Measurements from ENCODE around the gene CTBP2. TPM values are rescaled to one million over a fixed set of nuclear protein-coding genes. Genes with fewer than 3 reads are reported as not detected.

Gene CTBP2
- total and polyA plus RNA-seq, 4 donors: 32.4 to 85.7 (median 68.7) TPM

DNA sequence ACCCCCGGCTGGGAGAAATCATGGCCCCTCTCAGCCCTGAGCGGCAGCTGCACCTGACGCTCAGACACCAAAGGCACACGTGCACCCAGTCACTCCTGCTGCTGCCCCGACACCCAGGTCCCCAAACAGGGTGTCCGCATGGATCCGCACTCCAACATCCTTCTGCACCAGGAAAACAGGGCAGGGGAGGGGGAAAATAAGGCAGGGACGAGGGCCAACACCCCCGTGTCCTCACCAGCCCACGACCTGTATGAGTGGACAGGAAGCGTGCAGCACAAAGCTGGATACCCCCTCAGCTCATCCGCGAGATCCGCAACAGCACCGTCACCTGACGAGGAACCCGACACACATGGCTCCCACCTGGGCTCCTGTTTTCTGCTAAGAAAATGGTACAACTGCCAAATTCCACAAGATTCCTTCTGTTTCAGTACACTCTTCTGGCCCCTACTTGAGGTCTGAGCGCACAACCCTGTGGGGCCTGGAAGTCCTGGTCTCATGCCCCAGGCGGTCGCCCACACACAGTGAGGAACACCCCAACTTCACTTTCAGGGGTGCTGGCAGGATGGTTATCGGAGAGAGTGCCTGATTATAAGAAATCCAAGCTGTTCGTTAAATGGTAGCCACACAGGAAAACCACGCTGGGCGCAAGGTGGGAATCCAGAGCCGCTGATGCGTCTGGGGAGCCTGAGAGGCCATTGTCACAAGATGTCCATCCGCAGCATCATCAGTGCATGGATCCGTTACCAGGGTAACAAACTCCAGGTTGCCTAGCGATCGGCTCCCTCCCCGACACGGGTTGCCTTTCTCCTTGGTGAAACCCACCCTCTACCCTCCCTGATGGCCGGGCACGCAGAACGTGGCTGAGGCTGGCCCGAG lies 154.8 kb downstream of the CTBP2 start:
- Histone ChIP-seq H3K4me1 (ENCODE audit: control insufficient read depth in 1 of 2, insufficient read depth in 2 of 2, low read length in 2 of 2) (peaks cover 0 to 2% of the 10 kb centered on the region in 2 donors), H3K36me3 (ENCODE audit: control insufficient read depth in 1 of 2, insufficient read depth in 2 of 2, low read length in 1 of 2) (no peaks in the 10 kb centered on the region), H3K27me3 (ENCODE audit: control insufficient read depth in 1 of 2, insufficient read depth in 2 of 2, low read length in 1 of 2) (no peaks in the 10 kb centered on the region), H3K9me3 (ENCODE audit: control insufficient read depth, low read length) (no peaks in the 10 kb centered on the region), H3K27ac (ENCODE audit: low read depth in 1 of 2, low read length in 2 of 2) (no peak overlapping the region), H3K4me3 (ENCODE audit: low read length in 2 of 2) (no peak overlapping the region)
- ATAC-seq (ENCODE audit: low FRiP score) (no peak), DNase-seq (peak; percentile 34 to 70)
- intact Hi-C loops (cut with DNase I): no loop called here
- 91 to 93% methylated on average over 36 of the region's 36 CpGs for WGBS, 2 donors

DNA sequence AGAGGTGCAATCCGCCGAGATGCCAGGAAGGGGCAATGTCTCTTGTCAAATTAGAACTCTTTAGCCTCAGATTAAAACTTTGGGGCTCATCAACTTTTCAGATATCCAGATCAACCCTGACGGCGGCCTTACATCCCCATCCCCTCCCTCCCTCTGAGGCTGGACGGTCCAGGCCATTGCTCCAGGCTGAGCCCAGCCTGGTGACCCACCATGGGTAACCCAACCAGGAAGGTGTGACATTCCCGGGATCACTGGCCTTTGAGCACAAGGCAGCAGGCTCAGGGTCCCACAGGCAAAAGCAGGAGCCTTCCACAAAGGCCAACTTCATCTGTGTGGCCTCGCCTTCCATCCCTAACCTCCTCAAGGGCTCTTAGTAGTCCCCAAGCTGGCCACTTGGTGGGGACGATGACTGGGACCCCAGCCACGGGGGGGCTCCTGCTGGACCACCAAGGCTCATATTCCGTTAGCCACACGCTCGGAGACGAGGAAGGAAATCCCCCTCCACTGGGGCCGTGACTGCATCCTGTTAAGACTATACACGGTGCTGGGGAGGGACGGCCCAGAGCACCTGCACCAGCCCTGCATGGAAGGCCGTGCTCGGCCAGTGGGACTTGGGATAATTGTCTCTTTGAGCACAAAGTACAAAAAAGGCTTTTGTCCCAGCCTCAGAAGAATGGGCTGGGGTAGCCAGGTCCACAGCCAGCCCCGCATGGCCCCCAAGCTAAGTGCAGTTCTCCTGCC lies 155.6 kb downstream of the CTBP2 start:
- intact Hi-C loops (cut with DNase I): loop anchor here in 1 of 2 donors (5.0 kb wide), 2 partner anchors 43 to 148 kb away; no protein-coding TSS in a partner anchor
- Histone ChIP-seq H3K4me3 (ENCODE audit: low read length in 2 of 2) (no peak overlapping the region), H3K27me3 (ENCODE audit: control insufficient read depth in 1 of 2, insufficient read depth in 2 of 2, low read length in 1 of 2) (no peaks in the 10 kb centered on the region), H3K9me3 (ENCODE audit: control insufficient read depth, low read length) (no peaks in the 10 kb centered on the region), H3K4me1 (ENCODE audit: control insufficient read depth in 1 of 2, insufficient read depth in 2 of 2, low read length in 2 of 2) (no peaks in the 10 kb centered on the region), H3K36me3 (ENCODE audit: control insufficient read depth in 1 of 2, insufficient read depth in 2 of 2, low read length in 1 of 2) (no peaks in the 10 kb centered on the region), H3K27ac (ENCODE audit: low read depth in 1 of 2, low read length in 2 of 2) (no peak overlapping the region)
- DNase-seq (peak in 1 of 2 donors; percentile 35), ATAC-seq (ENCODE audit: low FRiP score) (no peak)
- WGBS, 2 donors: 89 to 90% methylated on average over 19 of the region's 19 CpGs

DNA sequence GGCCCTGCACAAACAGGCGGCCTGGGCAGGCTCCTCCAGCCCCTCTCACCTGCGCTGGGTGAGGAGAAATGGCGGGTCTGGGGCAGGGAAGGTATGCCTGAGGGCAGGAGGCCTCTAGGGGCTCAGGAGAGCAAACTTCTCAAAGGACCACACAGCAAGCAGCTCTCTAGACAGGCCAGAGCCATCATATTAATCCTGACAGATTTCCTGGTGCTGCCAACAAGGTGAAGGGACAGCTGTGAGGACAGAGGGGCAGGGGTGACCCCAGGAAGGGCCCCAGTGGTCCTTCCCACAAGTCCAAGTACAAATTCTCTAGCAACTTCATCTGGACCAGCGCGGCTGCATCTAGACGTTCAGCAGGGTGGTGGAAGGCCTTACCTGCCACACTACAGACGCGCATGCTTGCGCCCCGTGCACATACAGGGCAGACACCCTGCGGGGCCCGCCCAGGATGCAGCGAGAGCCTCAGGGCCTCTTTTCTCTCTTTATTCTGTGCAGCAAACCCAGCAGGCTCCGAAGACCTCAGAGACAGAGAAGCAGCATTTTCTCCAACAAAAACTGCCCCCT lies 156.4 kb downstream of the CTBP2 start:
- Histone ChIP-seq H3K36me3 (ENCODE audit: control insufficient read depth in 1 of 2, insufficient read depth in 2 of 2, low read length in 1 of 2) (no peaks in the 10 kb centered on the region), H3K27me3 (ENCODE audit: control insufficient read depth in 1 of 2, insufficient read depth in 2 of 2, low read length in 1 of 2) (no peaks in the 10 kb centered on the region), H3K9me3 (ENCODE audit: control insufficient read depth, low read length) (no peaks in the 10 kb centered on the region), H3K4me3 (ENCODE audit: low read length in 2 of 2) (no peak overlapping the region), H3K4me1 (ENCODE audit: control insufficient read depth in 1 of 2, insufficient read depth in 2 of 2, low read length in 2 of 2) (no peaks in the 10 kb centered on the region), H3K27ac (ENCODE audit: low read depth in 1 of 2, low read length in 2 of 2) (no peak overlapping the region)
- WGBS, 2 donors: 91 to 93% methylated on average over 14 of the region's 14 CpGs
- ATAC-seq (ENCODE audit: low FRiP score): no peak
- intact Hi-C loops (cut with DNase I): loop anchor here in 1 of 2 donors (5.0 kb wide), 2 partner anchors 43 to 148 kb away; no protein-coding TSS in a partner anchor
- DNase-seq: peak in 1 of 2 donors; percentile 52

DNA sequence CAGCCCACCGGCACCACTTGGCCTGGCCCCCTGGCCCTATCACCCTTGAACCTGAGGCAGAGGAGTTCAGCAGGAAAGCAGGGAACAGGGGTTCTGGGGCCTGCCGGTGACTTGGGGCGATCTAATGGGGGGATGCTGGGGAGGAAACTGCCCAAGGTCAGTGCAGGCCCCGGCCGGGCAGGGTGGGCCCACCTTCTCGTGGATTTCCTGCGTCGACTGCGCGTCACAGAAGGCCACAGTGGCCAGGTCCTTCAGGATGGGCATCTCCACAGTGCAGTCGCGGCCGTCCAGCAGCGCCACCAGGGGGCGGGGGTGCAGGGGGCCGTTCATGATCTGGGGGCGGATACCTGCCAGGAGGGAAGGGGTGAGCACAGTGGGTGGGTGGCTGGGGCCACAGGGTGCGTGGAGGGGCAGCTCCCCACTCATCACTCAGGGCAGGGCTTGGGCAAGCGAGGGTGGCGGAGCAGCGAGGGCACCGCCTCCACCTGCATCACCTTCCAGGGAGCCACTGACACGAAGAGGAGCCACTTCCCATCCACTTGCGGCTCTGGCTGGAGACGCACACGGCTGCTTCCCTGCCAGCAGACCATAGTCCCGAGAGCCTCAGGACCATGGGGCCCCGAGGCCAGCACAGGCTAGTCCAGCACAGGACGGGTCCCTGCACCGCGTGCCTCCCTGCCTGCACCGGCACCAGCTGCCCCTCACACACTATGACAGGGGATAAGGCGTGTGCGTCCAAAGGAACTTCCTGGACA lies 157.0 kb downstream of the CTBP2 start:
- Histone ChIP-seq H3K27ac (ENCODE audit: low read depth in 1 of 2, low read length in 2 of 2) (no peak overlapping the region), H3K27me3 (ENCODE audit: control insufficient read depth in 1 of 2, insufficient read depth in 2 of 2, low read length in 1 of 2) (no peaks in the 10 kb centered on the region), H3K9me3 (ENCODE audit: control insufficient read depth, low read length) (no peaks in the 10 kb centered on the region), H3K4me3 (ENCODE audit: low read length in 2 of 2) (no peak overlapping the region), H3K4me1 (ENCODE audit: control insufficient read depth in 1 of 2, insufficient read depth in 2 of 2, low read length in 2 of 2) (no peaks in the 10 kb centered on the region), H3K36me3 (ENCODE audit: control insufficient read depth in 1 of 2, insufficient read depth in 2 of 2, low read length in 1 of 2) (no peaks in the 10 kb centered on the region)
- WGBS, 2 donors: 85 to 86% methylated on average over 33 to 34 of the region's 34 CpGs
- no peak for ATAC-seq (ENCODE audit: low FRiP score)
- peak; percentile 34 to 68 for DNase-seq
- intact Hi-C loops (cut with DNase I): loop anchor here in 1 of 2 donors (5.0 kb wide), 2 partner anchors 44 to 149 kb away; no protein-coding TSS in a partner anchor

DNA sequence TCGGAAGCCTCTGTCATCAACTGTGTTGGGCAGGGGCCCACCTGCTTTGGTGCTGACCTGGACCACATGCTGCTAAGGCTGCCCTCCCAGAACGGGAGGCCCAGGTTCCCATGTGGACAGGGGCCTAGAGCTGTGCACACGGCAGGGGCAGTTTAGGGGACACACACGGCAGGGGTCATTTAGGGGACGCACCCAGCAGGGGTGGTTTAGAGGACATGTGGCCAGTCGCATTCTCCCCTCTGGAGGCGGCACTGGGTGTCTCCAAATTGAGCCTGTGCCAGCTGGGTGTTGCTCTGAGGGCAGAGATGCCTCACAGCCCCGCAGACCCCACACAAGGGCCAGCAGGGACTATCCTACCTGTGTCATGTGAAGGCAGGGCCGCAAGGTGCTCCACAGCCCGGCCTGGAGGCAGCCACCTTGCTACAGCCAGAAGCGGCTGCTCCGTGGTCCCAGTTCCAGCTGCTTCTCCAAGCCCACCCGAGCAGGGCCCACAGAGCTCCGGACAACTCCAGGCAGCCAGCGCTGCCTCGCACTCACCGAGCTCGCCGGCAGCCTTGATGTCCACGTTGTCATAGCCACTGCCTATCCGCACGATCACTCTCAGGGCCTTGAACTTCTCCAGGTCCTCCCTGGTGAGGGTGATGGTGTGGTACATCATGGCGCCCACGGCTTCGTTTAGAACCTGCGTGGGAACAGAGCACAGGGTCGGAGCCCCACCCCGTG lies 157.8 kb downstream of the CTBP2 start:
- Histone ChIP-seq H3K27ac (ENCODE audit: low read depth in 1 of 2, low read length in 2 of 2) (no peak overlapping the region), H3K4me1 (ENCODE audit: control insufficient read depth in 1 of 2, insufficient read depth in 2 of 2, low read length in 2 of 2) (no peaks in the 10 kb centered on the region), H3K36me3 (ENCODE audit: control insufficient read depth in 1 of 2, insufficient read depth in 2 of 2, low read length in 1 of 2) (no peaks in the 10 kb centered on the region), H3K4me3 (ENCODE audit: low read length in 2 of 2) (no peak overlapping the region), H3K27me3 (ENCODE audit: control insufficient read depth in 1 of 2, insufficient read depth in 2 of 2, low read length in 1 of 2) (no peaks in the 10 kb centered on the region), H3K9me3 (ENCODE audit: control insufficient read depth, low read length) (no peaks in the 10 kb centered on the region)
- peak; percentile 37 to 64 for DNase-seq
- 77 to 80% methylated on average over 28 of the region's 28 CpGs for WGBS, 2 donors
- intact Hi-C loops (cut with DNase I): loop anchor here in 1 of 2 donors (5.0 kb wide), 2 partner anchors 45 to 150 kb away; no protein-coding TSS in a partner anchor
- no peak for ATAC-seq (ENCODE audit: low FRiP score)

DNA sequence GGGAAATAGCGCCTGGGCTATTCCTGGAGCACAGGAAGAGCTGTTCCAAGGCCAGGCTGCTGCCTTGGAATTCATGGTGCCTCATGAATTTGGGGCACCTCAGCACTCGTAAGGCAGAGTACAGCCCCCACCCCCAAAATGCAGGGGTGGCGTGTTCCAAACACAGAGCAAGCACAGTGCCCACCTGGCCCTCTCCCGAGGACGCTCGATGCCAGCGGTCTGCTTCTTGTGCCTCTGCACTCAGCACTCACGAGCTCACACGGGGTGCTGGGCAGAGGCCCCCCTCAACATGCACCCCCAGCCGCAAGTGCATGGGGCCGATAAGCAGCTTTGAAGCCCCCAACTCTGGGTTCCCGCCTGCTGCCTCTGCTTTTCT lies 158.3 kb downstream of the CTBP2 start:
- Histone ChIP-seq H3K27ac (ENCODE audit: low read depth in 1 of 2, low read length in 2 of 2) (no peak overlapping the region), H3K9me3 (ENCODE audit: control insufficient read depth, low read length) (no peaks in the 10 kb centered on the region), H3K27me3 (ENCODE audit: control insufficient read depth in 1 of 2, insufficient read depth in 2 of 2, low read length in 1 of 2) (no peaks in the 10 kb centered on the region), H3K4me3 (ENCODE audit: low read length in 2 of 2) (no peak overlapping the region), H3K36me3 (ENCODE audit: control insufficient read depth in 1 of 2, insufficient read depth in 2 of 2, low read length in 1 of 2) (no peaks in the 10 kb centered on the region), H3K4me1 (ENCODE audit: control insufficient read depth in 1 of 2, insufficient read depth in 2 of 2, low read length in 2 of 2) (no peaks in the 10 kb centered on the region)
- ATAC-seq (ENCODE audit: low FRiP score): no peak
- WGBS, 2 donors: 25 to 34% methylated on average over 11 to 12 of the region's 12 CpGs
- peak in 1 of 2 donors; percentile 43 for DNase-seq
- intact Hi-C loops (cut with DNase I): loop anchor here in 1 of 2 donors (5.0 kb wide), 2 partner anchors 45 to 150 kb away; no protein-coding TSS in a partner anchor

DNA sequence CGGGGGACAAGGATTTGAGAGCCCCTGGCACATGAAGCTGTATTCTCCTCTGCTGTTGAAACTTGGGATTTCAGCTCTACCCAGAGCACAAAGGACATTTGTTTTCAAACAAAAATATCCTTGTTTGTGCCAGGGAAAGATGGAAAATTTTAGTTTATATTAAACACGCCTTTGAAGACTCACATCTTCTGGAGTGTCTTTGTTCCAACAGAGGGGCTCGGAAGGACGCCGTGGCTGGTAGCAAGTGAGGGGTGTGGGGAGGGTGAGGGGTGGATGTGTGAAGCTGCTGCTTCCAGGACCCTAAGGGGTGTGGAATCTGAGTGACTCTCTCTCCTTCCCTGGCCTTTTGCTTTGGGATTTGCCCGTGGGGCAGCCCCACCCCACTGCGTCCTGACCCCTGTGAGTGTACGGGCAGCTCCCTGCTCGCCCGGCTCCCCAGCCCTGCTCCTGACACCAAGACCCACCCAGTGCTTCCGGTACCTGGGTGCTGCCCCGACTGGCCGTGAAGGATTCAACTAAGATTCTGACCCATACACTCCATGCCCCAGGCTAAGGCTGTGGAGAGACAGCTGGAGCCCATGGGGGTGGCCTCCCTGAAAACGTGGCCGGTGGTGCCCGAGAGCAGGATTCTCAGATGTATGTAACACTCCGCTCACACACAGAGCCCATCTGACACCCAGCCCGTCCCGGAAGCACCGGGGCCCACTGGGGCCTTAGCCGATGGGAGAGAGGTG lies 158.9 kb downstream of the CTBP2 start:
- Histone ChIP-seq H3K4me1 (ENCODE audit: control insufficient read depth in 1 of 2, insufficient read depth in 2 of 2, low read length in 2 of 2) (no peaks in the 10 kb centered on the region), H3K27ac (ENCODE audit: low read depth in 1 of 2, low read length in 2 of 2) (peak overlapping the region in 1 of 2 donors; percentile 89), H3K9me3 (ENCODE audit: control insufficient read depth, low read length) (no peaks in the 10 kb centered on the region), H3K4me3 (ENCODE audit: low read length in 2 of 2) (no peak overlapping the region), H3K36me3 (ENCODE audit: control insufficient read depth in 1 of 2, insufficient read depth in 2 of 2, low read length in 1 of 2) (no peaks in the 10 kb centered on the region), H3K27me3 (ENCODE audit: control insufficient read depth in 1 of 2, insufficient read depth in 2 of 2, low read length in 1 of 2) (no peaks in the 10 kb centered on the region)
- WGBS, 2 donors: 8 to 19% methylated on average over 21 of the region's 21 CpGs
- intact Hi-C loops (cut with DNase I): loop anchor here in 1 of 2 donors (5.0 kb wide), 2 partner anchors 46 to 151 kb away; no protein-coding TSS in a partner anchor
- peak; percentile 52 to 75 for DNase-seq
- ATAC-seq (ENCODE audit: low FRiP score): no peak

Data from aorta (tissue), 5 donors.